Mammary epithelial cell (primary cell): Measurements from ENCODE around the gene CMPK1.

Experiments
- CTCF ChIP-seq, 2 donors: IDR thresholded peaks in 1 of 2; conservative IDR thresholded peaks in 1 of 2; 2 replicates each; pipeline ENCODE4 v1.5.1; 2011 to 2012; ENCODE audit warnings: inconsistent platforms in 2 of 2, low read length in 2 of 2, mild to moderate bottlenecking in 2 of 2, control low read depth in 1 of 2, low read depth in 1 of 2; ENCODE audit not compliant: insufficient read depth in 1 of 2; ENCODE audit errors: extremely low read depth in 1 of 2
- EZH2 ChIP-seq: IDR thresholded peaks from 2 replicates; pipeline ENCODE4 v1.6.1; 2012; ENCODE audit warnings: low read length, inconsistent platforms, borderline replicate concordance

- no peak for TF ChIP-seq CTCF (conservative IDR thresholded peaks at IDR 0.05 in 1 of 2, IDR thresholded peaks at IDR 0.05 in 1 of 2; ENCODE audit: extremely low read depth in 1 of 2, insufficient read depth in 1 of 2, low read depth in 1 of 2, low read length in 2 of 2)
- no peak for TF ChIP-seq EZH2
Observed at GRCh38 chr1:47347735-47348134, 14.1 kb downstream of the CMPK1 start.
